ENCODE results near the gene SETD3.

The SETD3 gene

DNA sequence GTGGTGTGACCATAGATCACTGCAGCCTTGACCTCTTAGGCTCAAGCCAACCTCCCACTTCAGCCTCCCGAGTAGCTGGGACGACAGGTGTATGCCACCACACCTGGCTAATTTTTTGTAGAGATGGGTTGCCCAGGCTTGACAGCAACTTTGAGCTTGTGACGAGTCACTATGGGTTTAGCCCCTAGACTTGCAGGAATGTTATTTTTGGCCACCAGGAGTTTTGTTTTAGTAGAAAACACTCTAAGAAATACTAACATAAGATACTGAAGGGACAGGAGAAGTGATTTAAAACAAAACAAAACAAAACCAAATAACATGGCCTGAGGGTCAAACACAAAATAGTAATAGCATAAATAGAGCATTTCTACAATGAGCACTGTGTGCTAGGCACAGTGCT, 26.4 kb downstream of the SETD3 start:
- DNase-seq, result no peak

DNA sequence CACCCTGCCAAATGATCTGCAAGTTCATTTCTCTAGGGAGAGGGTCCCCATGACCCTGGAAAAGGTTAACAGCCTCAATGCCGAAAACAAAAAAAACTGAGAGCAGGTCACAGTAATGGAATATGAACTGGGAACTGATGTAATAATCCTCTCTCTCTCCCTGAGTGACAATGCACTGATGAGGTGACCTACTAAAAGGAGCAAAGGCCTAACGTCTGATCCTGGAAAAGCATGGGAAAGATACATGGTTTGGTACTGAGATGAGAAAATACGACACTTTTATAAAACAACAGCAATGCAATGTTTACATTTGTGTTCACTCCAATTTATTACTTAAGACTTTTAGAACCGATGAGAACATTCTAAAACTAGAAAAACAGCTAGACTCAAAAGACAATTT, 27.7 kb downstream of the SETD3 start:
- no peak for DNase-seq

DNA sequence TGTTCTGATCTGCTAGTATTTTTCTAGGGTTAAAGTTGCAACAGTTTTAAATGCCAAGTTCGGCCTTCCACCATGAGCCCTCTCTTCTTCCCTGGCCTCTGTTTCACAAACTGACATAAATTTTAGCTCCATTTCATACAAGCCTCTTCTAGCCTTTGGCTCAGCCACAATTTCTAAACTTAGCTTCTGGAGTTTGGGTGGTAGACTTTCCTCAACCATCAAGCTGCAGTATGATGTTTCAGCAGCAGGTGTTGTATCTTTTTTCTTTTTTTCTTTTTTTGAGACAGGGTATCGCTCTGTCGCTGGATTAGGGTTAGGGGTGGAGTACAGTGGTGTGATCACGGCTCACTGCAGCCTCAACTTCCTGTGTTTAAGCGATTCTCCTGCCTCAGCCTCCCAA, 29.4 kb downstream of the SETD3 start:
- no peak for DNase-seq

DNA sequence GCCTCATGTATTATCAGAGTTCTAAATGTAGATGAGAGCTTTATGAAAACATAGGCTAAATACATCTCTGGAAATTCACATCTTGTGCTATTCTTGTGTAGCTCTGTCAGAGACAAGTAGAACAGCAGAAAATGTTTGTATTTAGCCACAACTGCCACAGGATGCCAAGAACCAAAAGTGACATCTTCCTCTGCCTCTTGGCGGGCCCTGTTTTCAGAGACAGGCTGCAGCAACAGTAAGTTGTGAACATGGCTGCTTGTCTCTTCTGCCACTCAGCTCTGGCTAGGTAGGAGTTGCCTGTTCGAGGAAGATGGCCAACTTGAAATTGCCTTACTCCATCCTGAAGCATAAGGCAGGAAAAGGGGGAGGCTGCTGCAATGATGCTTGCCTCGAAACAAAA, 30.4 kb downstream of the SETD3 start:
- no peak for DNase-seq

DNA sequence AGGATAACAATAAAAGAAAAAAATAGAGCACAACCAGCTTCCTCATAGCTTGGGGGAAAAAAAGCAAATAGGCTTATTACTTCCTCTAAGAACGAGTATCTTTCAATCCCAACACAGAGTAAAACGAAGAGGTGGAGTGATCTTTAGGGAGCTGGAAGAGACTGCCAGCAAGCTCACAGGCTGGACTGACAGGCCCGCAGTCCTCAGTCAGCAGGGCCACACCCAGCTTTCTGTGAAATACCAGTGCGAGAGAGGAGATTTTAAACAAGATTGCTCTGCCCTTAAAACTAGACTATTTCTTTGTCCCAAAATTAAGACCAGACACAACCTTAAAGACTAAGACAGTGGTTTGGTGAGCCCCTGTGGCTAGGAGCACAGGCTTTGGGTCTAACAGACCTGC, 32.9 kb downstream of the SETD3 start:
- DNase-seq, result no peak

DNA sequence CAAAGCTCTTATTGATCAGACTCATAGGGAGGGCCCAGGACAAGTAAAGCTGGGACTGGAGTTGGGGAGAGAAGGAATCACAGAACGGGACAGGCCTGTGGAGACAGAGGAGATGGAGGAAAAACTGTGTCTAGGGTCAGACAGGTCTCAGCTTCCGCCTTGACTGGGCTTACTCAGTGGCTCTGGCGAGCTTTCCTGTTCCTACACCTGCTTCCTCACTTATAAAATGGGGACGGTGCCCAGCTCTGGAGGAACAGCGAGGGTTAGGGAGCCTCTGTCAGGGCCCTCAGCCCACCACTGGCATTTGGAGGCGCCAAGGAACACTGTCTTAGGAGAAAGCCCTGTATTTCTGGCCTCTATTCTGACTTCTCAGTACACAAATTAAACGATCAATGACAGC, 34.7 kb downstream of the SETD3 start:
- no peak for DNase-seq

DNA sequence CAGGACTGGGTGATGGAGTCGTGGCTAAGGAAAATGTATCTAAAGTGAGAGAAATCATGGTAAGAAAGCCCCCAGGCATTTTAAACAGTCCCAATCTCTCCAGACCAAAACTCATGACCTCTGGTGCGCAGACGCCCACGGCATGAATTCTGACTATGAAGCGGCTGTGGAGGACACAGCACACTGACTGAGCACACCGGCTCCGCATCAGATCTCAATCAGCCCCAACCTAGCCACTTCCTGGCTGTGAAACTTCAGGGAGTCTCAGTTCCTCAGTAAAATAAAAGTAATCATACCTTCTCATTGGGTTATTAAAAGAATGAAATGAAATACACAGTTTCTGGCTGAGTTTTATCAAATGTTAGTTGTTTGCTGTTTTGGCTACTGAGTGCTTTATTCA, 38.7 kb downstream of the SETD3 start:
- DNase-seq, result no peak

DNA sequence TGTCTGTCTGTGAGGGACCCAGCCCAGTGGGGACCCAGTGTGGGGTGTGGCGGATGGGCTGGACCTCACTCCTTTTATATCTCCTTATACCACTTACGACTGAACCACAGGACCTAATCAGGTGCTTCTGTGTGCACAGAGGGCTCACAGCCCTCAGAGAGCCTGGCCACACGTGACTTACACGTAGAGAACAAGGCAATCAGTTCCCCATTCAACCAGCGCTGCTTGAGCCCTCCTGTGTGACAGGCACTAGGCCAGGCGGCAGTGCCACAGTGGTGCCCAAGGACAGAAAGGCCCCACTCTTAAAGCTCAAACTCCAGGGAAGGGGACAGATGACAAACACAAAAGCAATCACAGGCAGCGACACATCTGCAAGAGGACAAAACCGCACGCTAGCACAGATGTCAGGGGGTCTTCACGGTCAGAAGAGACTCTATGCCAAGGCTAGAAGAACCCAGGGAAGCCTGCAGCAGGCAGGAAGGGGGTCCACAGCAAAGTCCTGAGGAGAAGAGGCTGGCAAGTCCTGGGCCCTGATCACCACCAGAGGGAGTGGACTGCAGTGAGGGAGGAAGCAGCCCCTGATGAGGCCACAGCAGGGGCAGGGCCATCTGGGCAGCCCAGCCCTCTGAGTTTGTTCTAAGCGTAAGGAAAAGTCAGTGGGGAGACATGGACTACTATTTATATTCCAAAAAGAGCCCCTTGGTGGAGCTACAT, 39.3 kb downstream of the SETD3 start:
- no peak for DNase-seq

DNA sequence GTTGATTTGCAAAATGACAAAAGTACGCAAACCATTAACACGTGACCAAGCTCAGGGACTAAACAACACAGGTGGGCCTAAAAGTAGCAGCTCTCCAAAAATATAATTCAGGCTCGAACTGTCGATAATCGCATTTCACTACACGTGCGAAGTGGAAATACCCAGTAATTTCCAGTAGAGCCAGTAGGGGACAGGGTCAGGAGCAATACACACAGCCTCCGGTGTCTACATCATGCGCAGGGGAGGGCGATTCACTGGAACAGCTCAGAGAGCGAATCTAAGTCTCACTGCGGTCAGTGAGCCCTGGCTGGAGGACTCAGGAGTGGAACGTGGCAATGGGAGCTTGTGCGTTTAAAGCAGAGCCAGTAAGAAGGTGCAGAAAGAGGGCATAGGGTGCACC, 40.4 kb downstream of the SETD3 start:
- no peak for DNase-seq

DNA sequence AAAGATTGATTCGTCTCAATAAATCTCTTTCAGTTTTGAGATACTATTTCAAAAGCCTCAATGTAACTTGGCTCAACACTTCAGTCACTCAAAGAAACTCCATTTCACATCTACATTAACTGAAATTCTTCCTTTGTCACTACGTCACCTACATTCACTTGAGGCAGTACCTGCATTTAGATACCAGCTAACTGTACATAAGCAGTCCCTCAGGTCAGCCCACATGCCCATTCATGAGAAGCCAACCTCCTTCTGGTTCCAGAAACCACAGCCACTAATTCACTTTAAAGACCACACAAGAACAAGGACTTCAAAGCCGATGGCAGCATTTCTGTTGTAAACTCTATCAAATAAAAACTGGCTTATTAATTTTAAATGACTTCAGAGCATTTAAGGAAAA, 43.0 kb downstream of the SETD3 start:
- no peak for DNase-seq

DNA sequence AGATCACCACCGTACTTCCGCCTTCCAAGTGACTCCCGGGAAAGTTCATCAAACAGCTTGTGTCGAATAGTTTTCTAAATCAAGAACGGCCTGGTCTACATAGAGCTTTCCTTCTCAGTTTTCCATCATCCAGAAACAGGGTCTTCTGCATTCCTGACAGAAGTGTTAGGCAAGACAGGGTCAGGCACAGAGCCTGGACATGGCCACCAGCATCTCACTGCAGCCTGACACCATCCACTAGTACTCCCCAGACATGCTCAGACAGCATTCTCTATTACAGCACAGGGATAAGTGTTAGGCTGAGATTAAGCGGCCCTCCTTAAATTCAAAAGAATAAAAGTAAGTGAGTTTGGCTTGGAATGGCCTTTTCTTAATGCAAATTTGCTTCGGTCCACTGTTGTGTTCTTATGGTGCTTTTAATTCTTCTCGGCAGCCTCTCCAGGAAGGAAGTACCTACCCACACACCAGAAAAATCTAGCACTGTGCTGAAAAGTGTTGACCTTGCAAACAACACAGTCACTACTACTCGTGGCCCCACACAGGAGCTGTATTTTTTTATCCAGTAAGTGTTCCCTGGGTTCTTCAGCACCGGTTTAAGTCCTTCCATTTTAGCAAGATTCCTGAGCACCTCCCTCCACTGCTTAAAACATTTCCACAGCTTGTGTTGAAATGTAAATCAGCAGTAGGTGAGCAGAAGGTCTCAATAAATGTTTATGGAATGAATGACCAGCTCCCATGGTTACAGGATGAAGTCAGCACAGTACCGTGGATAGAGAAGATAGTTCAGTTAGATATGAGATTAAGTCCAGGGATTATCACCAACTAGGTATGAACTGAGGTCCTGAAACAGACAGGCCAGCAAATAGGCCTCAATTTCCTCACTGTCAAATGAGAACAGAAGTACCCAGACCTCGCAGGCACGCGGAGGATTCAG, 44.1 kb downstream of the SETD3 start:
- no peak for DNase-seq

DNA sequence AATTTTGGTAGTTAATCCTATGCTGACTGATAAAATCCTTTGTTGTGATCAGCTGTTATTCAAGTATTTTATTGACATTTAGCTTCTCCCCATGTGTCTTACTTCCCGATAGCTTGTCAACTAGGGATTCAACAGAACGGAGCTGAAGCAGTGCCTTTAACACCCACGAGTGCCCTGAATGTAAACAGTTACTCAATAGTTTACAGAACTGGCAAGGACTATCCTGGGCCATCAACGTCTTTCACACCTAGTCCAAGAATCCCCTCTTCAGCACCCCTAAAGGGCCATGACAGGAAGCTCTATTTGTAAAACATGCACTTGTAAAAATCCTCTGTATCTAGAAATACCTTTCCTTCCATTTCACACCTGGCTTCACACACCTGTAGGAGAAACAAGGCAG, 45.3 kb downstream of the SETD3 start:
- DNase-seq, result no peak

DNA sequence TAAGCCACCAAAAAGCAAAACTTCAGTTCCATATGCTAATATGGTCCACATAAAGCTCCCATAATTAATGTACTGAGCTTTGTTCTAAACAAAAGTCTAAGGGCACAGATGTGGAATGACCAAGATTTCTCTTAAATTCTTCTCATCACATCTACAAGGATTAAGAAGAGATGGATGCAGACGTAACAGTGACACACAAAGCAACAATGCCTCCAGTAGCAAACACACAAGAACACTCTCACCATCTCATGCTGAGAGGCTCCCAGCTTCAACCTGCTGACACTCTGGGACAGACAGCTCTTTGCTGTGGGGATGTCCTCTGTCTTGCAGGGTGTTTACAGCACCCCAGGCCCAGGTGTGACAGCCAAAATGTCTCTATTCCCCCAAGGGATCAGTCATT, 48.2 kb downstream of the SETD3 start:
- DNase-seq, result no peak

DNA sequence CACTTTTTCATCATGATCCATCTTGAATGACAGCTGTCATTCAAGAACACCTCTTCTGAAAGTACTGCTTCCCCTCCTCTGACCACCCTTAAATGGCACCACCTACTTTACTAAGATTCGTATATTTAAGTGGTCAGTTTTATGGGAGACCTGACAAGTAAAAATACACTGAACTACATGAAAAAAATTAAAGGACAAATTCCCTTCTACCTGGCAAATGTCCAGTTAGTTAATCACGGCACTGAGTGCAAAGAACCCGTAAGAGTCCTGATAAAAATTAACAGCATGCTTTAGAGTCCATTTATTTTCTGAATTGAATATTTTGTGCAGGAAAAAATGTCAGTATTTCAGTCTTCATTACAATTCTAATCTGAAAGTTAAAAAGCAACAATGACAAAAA, 48.7 kb downstream of the SETD3 start:
- no peak for DNase-seq

DNA sequence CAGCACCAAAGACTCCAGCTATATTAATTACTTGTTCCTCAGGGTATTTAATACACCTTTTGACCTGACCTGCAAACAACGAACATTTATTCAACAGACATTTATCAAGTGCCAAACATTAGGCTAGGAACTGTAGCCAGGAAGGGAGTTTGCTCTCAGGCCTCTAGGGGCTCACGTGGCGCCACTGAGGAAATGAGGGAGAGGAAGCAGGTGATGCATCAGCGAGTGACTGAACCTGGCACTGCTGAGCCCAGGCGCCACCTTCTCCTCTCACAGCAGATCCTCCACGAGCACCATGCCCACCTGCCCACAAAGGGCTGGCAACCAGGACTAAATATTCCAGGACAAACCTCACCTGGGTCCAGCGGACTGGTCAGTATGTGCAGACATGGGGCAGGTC, 50.2 kb downstream of the SETD3 start:
- peak; percentile 32 to 46 for DNase-seq

DNA sequence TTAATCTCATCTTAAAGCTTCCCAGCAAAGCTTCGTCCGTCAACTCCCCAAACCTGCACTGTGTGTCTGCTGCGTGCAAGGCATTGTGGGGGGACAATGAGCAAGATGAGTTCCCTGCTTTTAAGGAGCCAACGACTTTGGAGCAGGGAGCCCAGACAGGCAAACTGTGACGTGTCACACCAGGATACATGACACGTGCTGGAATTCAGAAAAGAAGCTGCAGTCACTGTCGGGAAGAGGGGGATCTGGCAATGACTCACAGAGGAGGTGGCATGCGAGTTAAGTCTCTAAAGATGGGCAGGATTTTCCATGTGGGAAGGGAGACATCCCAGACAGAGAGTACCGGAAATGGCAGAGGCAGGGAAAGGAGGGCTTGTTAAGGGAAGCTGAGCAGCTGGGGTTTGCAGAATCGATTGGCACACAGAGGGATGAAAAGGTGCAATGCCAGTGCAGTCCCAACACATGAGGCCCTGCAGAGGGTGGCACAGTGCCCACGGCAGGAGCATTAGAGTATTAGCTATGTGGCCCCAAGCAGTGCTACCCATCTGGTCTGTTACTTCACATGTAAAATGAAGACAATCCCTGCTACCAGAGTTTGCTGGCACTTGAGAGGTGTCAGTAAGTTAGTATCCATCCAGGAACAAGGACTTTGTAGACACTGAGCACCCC, 52.9 kb downstream of the SETD3 start:
- DNase-seq, result no peak

DNA sequence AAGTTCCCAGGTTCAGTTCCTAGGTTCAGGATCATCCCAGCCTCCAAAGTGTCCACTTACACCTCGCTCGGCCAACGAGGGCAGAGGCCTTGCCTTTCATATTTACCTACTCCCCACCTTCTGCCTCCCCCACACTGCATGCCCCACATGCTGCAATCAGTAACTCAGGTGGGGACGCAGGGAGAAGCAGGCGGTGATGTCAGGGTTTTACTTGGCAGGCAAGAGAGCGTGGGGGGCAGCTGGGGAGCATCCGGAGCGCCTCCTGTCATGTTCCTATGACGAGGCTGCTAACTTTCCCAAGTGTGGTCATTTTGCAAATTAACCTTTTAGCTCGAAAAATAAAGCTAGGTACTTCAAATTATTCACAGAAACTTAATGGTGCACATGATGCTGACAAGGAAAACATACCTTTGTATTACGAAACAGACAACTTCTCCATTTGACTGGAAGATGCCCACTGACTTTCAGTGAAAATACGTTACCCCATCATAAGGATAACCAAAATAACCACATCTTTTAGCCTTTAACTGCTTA, 53.8 kb downstream of the SETD3 start:
- no peak for DNase-seq

DNA sequence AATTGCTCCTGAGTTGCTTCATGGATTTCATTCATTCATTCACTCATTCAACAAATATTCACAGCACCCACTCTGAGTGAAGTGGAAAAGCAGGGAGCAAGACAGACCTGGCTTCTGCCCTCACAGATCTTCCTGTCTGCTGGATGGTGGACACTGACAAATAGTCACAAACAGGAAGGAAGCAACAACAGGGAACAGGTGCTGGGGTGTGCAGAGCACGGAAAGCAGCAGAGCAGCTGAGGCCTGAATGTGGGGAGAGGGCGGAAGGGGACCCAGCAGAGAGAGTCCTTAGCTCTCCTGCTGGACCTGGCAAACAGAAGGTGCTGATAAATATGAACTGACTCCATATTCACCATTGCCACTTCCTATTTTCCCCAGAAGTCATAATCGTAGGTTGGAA, 54.4 kb downstream of the SETD3 start:
- DNase-seq, result no peak

DNA sequence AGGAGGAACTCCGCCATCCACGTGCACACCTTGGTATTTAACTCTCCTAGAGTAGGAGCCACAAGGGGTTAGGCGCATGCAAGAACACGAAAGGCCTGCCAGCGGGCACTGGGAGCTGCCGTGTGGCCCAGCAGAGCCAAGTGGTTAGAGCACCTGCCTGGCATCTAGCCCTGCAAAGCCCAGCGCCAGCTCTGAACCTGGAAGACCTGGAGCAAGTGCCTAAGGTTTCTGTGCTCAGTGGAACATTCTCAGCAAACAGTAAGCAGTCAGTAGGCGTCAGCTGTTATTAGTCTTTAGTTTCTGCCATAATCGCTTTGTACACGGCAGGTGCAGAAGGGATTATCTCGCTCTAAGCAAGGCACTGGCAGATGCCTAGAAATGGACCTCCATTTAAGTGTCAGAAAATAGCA, 55.4 kb downstream of the SETD3 start:
- DNase-seq, result no peak

DNA sequence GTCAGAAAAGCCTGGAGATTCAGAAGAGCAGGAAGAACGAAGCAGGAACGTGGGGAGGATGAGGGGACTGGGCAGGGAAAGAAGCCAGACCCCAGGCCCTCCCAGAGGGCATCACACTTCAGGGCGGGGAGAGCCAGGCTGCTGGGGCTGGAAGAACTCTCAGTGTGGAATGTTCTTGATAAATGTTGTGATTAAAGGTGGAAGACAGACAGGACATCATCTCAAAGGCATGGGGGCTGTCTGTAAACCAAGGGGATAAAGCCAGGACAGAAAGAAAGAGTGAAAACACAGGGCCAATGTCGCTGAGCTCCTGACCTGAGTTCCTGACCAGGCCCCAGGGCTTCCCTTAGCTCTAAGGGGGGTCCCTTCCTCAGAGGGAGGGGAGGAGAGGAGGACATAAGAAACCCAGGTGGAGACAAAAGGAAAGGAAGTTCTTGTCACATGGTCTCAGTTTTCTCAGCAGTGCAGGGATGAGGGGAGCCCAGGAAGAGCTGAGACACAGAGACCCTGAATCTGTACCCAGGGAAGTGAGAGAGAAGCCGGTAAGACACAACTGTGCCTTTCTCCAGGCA, 56.3 kb downstream of the SETD3 start:
- no peak for DNase-seq

DNA sequence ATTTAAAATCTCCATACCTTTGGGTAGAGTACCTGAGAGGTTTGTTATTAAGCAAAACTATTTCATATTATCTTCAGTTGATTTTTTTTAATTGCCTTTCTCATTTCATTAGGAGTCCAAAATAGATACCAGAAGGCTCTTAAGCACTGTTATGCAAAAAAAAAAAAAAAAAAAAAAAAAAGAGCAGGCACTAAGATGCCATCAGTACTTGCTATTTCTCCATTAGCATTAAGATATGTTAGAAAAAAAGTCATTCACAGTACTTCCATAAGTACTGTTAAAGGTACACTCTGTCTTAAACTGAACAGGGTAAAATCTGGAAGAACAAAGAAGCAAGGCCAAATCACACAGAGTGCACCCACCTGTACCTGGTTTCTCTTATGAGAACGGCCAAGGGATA, 57.2 kb downstream of the SETD3 start:
- no peak for DNase-seq

DNA sequence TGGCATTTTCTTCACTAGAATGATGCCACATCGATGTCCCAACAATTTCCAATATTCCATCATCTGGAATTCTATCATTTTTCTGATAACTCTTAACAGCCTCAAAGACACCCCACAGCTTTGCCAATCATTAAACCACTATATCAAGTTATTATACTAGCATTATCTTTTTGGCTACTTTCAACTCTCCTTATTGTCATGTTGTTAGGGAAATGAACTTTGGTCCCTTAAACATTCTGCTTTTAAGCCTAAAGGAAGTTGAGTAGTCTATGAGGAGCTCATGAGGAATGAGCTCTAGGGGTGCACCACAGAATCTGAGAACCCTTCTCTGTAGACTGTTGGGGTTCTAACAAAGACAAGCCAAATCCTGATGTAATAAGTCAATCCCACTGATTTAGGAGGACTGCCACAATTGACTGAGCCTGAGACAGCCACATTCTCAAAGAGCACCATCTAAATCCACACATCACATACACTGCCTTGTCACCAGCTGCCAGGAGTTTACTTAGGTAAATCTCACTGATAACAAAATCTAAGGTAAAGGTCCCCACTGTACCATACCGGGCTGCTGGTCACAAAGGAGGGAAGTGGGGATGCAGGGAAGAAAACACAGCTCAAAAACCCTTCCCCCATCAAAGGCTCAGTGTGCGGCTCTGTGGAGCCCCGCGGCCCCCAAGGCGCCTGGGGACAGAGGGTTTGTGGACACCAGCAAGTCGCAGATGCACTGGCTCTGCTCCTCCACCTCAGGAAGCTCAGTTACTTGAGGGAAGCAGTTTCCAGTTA, 58.2 kb downstream of the SETD3 start:
- no peak for DNase-seq

All from activated T-cell treated with anti-CD3 and anti-CD28 coated beads, Interleukin-2, amount 50 U/mL, for 48 hours (primary cell).